HG03460 (cell line): ENCODE data around the gene RNF157.
"Not testable (repeated sequence)": the region's sequence is repeated elsewhere in the genome, so short reads cannot be mapped to it uniquely, and the experiment has no call there.

ENCODE experiments used
- ATAC-seq: cut with Tn5 transposase; IDR thresholded peaks from one replicate; pipeline ENCODE4 v1.9.1; 2021; ENCODE audit not compliant: unreplicated experiment

RNF157 gene

DNA sequence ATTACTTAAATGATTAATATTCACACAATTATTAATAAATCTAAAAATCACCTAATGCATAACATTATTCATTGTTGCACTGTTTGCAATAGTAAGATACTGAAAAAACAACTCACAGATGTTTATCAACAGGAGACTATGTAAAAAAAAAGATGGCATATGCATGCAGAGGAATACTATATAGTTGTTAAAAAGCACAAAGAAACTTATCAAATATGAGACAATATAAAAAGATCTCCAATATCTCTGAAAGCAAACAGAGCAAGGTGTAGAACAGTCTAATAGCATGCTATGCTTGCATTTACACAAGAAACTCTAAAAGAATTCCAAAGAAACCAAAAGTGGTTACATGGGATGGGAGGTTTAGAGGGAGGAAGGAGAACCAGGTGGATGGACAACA is 3.7 kb downstream of the RNF157 start:
- no peak for ATAC-seq

DNA sequence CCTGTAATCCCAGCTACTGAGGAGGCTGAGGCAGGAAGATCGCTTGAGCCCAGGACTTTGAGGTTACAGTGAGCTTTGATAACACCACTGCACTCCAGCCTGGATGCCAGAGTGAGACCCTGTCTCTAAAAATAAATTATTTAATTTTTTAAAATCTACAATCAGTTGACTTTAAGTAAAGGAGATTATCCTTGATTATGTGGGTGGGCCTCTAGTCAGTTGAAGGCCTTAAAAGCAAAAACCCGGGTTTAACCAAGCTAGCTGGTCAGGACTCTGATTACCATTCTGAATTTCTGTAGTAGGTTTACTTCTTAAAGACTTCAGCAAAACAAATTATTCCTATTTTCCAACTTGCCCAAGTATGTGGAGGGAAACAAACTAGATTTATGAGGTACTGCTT is 4.4 kb downstream of the RNF157 start:
- ATAC-seq = no peak

DNA sequence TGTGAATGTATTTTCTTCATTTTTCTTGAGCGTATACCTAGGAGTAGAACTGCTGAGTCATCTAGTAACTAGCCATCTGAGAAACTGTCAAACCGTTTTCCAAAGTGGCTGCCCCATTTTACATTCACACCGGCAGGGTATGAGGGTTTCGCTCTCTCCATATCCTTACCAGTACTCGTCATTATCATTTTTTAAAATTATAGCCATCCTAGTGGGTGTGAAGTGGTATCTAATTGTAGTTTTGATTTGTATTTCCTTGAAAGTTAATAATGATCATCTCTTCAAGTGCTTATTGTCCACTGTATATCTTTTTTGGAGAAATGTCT is 6.0 kb downstream of the RNF157 start:
- ATAC-seq = no peak

DNA sequence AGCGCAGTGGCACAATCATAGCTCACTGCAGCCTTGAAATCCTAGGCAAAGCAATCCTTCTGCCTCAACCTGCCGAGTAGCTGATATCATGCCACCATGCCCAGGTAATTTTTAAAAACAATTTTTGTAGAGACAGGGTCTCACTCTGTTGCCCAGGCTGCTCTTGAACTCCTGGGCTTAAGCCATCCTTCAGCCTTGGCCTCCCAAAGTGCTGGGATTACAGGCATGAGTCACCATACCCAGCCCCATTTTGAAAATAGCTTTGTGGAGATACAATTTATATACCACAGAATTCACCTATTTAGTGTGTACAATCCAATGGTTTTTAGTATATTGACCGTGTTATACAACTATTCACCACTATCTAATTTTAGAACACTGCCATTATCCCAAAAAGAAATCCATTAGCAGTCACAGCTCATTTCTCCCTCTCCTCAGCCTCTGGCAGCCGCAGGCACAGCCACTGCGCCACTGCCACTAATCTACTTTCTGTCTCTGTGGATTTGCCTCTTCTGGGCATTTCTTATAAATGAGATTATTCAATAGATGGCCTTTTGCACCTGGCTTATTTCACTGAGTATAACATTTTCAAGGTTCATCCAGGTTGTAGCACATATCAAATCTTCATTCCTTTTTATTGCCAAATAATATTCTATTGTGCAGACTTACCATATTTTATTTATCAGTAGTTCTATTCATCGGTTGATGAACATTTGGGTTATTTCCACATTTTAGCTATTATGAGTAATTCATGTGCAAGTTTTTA is 6.5 kb downstream of the RNF157 start:
- no peak for ATAC-seq

DNA sequence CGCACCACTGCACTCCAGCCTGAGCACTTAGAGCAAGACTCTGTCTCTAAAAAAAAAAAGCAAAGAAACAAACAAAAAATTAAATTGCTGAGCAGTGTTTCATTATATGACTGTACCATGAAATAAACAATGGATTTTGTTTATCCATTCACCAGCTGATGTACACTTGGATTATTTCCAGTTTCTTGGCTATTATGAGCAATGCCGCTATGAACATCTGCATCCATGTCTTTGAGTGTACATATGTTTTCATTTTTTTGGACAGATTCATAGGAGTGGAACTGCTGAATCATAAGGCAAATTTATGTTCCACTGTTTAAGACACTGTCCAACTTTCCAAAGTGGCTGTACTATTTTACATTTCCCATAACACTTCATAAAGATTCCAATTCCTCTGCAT is 8.0 kb downstream of the RNF157 start:
- ATAC-seq = no peak

DNA sequence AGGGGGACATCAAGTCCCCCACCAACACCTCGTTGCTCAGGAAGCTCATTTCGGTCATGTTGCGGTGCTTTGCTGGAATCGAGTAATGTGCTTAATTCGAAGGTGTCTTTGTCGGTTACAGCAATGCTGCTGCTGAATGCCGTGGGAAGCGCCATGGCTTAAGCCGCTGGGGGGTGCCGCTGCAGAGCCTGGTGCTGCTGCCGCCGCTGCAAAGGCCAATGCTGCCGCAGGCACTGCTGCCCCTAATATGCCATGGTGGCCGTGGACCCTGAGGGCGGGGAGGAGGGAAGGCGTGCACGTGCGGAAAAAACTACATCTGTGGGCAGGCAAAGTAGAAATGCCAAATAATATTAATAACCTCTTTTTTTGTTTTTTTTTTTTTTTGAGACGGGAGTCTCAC is 13.5 kb downstream of the RNF157 start:
- ATAC-seq = not testable (repeated sequence)

DNA sequence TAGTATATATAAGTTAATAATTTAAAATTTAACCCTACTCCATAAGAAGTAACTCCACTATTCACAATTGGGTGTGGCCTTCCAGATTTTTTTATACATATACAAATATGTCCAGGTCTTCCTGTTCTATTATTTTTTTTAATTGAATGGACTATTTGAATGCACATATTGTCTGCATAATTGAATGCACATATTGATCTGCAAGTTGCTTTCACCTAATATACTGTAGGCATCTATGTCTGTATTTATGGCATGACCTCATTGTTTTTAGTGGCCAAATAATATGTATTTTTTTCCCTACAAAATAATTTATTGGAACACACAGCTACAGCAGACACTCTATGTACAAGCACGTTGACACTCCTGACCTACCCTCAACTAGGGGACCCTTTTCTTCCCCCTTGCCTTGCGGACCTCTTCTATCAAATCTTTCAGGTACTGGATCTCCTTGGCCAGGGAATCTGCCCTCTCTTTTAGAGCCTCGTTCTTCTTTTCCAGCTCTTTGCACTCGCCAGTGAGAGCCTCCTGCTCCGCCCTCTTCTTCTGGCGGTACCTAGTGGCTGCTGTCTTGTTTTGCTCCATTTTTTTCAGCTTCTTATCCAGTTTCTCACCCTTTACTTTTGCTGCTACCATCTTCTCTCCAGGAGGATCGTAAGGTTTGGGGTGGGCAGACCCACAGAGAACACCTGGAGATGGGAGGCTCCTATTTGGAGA is 14.8 kb downstream of the RNF157 start:
- ATAC-seq = not testable (repeated sequence)

DNA sequence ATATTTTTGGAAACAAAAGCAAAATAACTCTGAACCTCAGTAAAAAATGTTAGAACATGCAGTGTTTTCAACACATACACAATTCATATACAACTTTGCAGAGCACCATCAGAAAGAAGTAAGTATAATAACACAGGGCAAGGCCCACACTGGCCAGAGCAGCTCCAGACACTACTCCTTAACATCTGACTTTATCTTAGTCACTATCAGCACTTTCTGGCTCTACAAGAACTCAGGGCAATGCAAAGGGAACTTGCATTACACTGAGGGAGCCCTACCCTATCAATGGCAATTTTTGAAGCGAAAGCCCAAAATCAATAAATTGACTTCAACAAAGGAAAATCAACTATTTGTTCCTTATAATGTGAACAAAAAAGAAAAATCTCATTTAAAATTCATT is 16.5 kb downstream of the RNF157 start:
- no peak for ATAC-seq

DNA sequence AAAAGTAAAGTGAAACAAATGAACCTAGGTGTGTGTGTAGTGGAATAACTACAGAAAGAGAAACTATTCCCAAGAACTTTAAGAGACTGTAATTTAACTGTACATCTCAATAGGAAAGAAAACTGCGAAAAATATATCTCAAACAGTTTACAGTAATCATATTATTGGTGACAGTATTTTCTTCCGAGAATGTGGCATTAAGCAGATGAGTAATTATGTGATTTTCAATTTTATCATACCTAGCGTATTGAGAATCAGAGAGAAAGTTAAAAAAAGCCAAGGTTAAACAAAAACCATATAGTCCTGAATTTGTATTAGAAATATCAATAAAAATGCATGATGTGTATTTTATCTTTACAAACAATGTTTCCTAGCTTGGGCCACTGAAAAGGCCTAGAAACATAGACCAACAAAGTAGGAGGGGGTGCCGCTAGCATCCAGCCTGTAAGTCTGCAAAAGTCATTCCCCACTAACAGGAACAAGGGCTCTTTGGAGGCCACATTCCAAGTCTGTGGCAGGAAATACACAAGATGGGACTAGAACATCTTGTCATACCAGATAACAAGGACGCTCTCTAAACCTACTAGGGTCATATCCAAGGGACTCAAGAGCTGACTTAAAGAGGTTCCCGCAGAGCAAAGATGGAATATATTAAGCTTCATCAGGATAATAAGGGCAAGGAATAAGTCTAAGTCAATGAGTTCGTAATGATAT is 20.5 kb downstream of the RNF157 start:
- no peak for ATAC-seq

DNA sequence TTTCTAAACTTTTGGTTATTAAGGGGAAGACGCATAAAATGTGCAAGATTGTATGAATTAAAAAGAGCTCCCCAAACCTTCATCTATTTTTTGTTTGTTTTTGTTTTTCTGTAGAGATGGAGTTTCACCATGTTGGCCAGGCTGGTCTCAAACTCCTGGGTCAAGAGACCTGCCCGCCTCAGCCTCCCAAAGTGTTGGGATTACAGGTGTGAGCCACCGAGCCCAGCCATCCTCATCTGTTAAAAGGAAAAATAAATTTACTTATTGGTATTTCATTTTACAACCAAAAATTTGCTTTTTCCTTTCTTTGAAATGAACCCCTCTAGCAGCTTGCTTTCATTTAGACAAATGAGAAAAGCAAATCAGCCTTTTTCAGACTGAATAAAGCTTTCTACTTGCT is 23.2 kb downstream of the RNF157 start:
- no peak for ATAC-seq

DNA sequence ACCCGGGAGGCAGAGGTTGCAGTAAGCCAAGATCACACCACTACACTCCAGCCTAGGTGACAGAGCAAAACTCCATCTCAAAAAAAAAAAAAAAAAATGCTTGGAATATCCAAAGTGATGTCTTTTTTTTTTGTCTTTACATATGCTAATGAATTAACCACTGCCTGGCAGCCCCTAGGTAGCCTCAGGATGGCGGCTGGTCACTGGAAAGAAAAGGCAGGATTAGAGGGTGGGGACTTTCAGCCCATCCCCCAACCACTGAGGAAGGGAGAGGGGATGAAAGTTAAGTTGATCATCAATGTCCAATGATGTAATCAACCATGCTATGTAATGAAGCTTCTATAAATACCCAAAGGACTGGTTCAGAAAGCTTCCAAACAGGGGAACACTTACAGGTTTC is 26.8 kb downstream of the RNF157 start:
- no peak for ATAC-seq

DNA sequence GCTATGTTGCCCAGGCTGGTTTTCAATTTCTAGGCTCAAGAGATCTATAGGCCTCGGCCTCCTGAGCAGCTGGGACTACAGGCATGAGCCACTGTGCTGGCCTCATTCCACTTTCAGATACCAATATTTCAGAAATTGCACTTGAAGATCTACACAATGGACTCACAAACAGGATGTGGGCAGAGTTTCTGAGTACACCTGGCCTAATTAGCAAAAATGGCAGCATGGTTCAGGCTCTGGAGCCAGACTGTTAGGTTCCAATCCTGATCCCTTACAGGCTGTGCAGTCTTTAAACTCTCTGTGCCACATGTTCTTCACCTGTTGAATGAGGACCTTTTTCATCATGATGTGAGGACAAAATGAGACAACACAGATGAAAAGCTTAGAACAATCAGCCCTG is 32.2 kb downstream of the RNF157 start:
- no peak for ATAC-seq

DNA sequence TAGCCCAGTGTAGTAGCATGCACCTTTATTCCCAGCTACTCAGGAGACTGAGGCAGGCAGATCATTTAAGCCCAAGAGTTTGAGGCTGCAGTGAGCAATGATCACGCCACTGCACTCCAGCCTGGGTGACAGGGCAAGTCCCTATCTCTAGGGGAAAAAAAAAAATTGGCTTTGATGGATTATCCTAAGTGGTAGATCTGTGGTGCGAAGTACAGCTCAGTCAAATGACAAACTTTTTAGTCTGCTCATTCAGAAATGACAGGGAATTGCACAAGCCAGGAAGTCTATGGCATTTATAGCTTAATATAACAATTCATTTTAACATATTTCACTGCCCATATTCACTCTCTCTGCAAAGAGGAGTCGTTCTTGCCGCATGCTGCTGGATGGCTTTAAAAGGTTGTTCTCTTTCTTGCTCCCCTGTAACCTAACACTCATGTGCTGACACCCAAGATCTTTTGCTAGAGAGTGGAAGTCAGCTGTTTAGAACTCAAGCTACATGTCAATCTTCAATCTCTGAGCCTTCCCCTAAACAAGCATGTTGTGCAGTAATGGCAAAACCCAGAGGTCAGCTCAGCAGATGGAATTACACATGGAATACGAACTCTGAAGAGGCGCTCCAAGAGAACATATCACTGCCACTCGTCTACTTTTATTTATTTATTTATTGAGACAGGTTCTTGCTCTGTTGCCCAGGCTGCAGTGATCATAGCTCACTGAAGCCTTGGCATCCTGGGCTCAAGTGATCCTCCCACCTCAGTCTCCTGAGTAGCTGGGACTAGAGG is 32.8 kb downstream of the RNF157 start:
- ATAC-seq = no peak

DNA sequence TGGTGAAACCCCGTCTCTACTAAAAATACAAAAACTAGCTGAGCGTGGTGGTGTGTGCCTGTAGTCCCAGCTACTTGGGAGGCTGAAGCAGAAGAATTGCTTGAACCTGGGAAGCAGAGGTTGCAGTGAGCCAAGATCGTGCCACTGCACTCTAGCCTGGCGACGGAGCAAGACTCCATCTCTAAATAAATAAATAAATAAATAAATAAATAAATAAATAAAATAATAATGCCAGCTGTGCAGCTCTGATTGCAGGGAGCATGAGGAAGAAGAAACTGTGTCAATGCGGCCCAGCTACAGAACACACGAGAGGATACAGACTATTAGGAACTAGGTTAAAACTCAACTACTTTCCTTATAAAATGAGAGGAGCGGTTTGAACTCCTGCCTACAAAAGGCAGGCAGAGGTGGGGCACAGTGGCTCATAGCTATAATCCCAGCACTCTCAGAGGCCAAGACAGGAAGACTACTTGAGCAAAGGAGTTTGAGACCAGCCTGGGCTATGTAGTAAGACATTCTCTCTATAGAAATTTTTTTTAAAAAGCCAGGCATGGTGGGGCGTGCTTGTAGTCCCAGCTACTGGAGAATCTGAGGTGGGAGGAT is 34.6 kb downstream of the RNF157 start:
- ATAC-seq = not testable (repeated sequence)

DNA sequence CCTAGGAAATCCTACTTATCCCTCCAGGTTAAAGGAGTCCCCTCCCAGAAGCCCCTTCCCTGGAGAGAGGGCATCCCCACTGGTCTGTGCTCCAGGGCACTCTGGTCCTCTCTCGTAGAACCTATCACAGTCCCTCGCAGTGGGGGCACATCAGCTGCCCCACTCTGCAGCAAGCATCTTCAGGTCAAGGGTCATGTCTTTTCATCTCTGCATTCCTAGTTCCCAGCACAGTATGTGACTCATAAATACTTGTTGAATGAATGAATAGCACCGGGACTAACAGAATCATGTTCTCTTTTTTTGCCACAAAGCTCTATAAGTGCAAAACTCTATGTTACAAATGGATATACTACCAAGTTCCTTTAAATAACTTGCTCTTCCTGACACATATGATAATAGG is 36.0 kb downstream of the RNF157 start:
- ATAC-seq = no peak

DNA sequence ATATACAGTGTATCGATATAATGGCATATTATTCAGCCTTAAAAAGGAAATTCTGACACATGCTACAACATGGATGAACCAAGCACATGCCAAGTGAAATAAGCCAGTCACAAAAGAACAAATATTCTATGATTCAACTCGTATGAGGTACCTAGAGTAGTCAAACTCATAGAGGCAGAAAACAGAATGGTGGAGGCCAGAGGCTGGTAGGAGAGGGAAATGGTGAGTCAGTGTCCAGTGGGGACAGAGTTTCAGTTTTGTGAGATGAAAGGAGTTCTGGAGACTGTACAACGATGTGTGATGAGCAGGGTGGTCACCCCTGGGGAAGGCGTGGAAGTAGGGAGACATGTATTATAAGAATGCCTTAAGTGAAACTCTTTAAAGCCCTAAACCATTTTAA is 39.9 kb downstream of the RNF157 start:
- no peak for ATAC-seq

DNA sequence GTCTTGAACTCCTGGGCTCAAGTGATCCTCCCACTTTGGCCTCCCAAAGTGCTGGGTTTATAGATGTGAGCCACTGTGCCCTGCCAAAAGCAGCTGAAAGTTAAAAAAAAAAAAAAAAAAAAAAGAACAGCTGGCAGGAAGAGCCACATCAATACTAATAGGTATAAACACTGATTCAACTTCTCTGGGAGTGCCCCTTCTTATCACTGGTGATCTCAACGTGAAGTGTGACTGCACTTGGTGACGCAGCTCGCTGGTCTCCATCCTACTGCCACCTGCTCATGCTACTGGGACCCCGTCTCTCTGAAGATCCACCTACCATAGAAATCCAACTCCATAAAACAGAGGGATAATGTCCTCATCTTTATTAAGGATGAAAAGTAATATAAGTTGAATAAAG is 40.8 kb downstream of the RNF157 start:
- ATAC-seq = no peak

DNA sequence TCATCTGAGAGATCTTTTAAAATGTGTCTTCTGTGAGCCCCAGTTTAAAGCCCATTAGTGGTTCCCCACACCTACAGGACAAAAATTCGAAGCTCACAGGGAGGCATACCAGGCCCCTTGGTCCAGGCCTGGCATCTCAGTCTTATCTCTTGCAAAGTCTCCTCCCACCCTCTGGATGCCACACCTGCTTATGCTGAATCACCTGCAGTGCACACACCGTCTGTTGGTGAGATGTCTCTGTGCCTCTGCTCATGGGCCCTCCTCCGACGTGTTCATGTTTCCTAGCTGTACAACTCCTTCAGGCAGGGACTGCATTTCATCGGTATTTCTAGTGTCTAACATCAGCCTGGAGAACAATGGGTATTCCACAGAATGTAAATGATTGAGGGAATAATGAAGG is 41.6 kb downstream of the RNF157 start:
- ATAC-seq = no peak

DNA sequence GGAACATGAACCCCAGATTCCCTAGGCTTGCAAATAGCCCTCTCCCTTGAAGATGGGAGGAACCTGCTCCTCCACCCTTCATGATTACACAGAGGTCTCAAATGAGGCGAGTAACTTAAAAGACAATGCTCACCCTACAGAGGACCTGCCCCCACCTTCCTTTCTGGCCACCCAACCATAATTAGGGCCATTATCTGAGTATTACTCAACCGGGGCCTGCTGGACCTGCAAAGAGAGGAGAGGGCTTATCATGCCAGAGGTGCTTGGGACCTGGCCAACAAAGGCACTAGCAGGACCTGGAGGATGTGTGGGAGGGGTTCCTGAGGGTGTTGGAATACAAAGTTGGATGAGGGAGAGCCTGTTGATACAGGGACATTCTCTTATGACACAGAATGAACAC is 42.4 kb downstream of the RNF157 start:
- ATAC-seq = no peak

DNA sequence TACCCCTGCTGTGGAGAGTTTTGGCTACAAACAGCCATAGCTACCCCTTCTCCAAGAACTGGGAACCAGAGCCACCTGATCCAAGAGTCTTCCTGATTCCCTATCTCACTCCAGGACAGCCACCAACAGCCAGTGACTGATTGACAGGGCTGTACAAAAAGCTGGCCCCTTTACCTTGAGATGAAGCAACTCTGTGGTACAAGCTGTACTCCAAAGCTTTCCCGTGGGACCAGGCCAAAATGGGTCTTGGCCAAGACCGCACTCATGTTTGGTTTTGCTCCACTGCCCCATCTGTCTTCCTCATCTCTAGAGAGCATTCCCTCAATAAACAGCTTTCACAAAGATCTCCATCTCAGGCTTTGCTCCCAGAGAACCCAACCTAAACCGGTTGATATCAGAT is 43.6 kb downstream of the RNF157 start:
- ATAC-seq = no peak
